Caco-2 (cell line): ENCODE results near the gene ABCC12. TPM values are rescaled to one million over a fixed set of nuclear protein-coding genes. Genes with fewer than 3 reads are reported as not detected.

Source experiments
- BruUV-seq: library from RNA; stranded (reverse); fragments of 400-500 nt; replicated peaks from 2 replicates; lab custom pipeline; 2021; lab: Mats Ljungman, UMichigan
- CTCF ChIA-PET: fragments of 300-600 bp; sonication (Branson Sonifier 250); formaldehyde crosslinking; loops from one replicate; lab custom pipeline; 2022; ENCODE audit warnings: antibody characterized with exemption; lab: Charles Lee
- POLR2A ChIA-PET: fragments of 300-600 bp; sonication (Branson Sonifier 250); formaldehyde crosslinking; loops from one replicate; lab custom pipeline; 2022; ENCODE audit warnings: antibody characterized with exemption; lab: Charles Lee
- DNase-seq, 2 experiments: peaks; one replicate each; pipeline versions ENCODE4 v3.0.0 to v3.0.0-alpha.2; 2020 to 2022
- H3K27me3 ChIP-seq: replicated peaks from 2 replicates; pipeline ENCODE4 v1.6.0; 2011; ENCODE audit warnings: low read length; ENCODE audit not compliant: control insufficient read depth, insufficient read depth
- H3K36me3 ChIP-seq: 2 replicates; pipeline ENCODE4 v1.5.1; 2011; ENCODE audit warnings: low read length; ENCODE audit not compliant: control insufficient read depth, insufficient read depth
- H3K4me1 ChIP-seq: fragments of 250-450 bp; sonication (Bioruptor Pico); 2 replicates; pipeline ENCODE4 v1.5.1; 2020; ENCODE audit warnings: mild to moderate bottlenecking
- H3K4me3 ChIP-seq: 2 replicates; pipeline ENCODE4 v1.5.1; 2011; ENCODE audit warnings: low read depth, mild to moderate bottlenecking, control low read depth, low read length
- H3K9me3 ChIP-seq: fragments of 250-450 bp; sonication (Bioruptor Pico); 2 replicates; pipeline ENCODE4 v1.5.1; 2020; ENCODE audit warnings: mild to moderate bottlenecking, moderate library complexity
- H3K27ac Mint-ChIP-seq: one replicate; pipeline ENCODE4 v1.8.0; 2022; ENCODE audit warnings: mixed read lengths; ENCODE audit not compliant: unreplicated experiment
- H3K27me3 Mint-ChIP-seq: one replicate; pipeline ENCODE4 v1.8.0; 2022; ENCODE audit warnings: mixed read lengths; ENCODE audit not compliant: insufficient read depth, unreplicated experiment
- H3K36me3 Mint-ChIP-seq: one replicate; pipeline ENCODE4 v1.8.0; 2022; ENCODE audit warnings: mild to moderate bottlenecking, mixed read lengths; ENCODE audit not compliant: insufficient read depth, unreplicated experiment
- H3K4me1 Mint-ChIP-seq: one replicate; pipeline ENCODE4 v1.8.0; 2022; ENCODE audit warnings: low read depth, mixed read lengths; ENCODE audit not compliant: unreplicated experiment
- H3K4me3 Mint-ChIP-seq: one replicate; pipeline ENCODE4 v1.8.0; 2022; ENCODE audit warnings: mild to moderate bottlenecking, moderate library complexity, mixed read lengths; ENCODE audit not compliant: unreplicated experiment
- H3K9me3 Mint-ChIP-seq: one replicate; pipeline ENCODE4 v1.8.0; 2022; ENCODE audit warnings: mixed read lengths; ENCODE audit not compliant: unreplicated experiment
- CTCF ChIP-seq, 2 experiments: fragments of 200-600 bp in 1 of 2; IDR thresholded peaks; 1 replicate in 1 of 2; 2 replicates in 1 of 2; pipeline versions ENCODE4 v1.5.1 to v1.8.0; 2011 to 2022; ENCODE audit warnings: antibody characterized with exemption in 1 of 2, control low read depth in 1 of 2, inconsistent platforms in 1 of 2, low read depth in 1 of 2, low read length in 1 of 2, mild to moderate bottlenecking in 1 of 2, moderate library complexity in 1 of 2; ENCODE audit not compliant: insufficient read depth in 1 of 2, severe bottlenecking in 1 of 2, unreplicated experiment in 1 of 2
- intact Hi-C: fragments of 100-400 bp; cut with micrococcal nuclease; formaldehyde crosslinking; loops from one replicate; pipeline ENCODE4 v1.10.0; 2022; ENCODE audit not compliant: unreplicated experiment
- total RNA-seq: library from RNA; stranded (reverse); gene quantifications from 2 replicates; pipeline ENCODE4 v1.2.3, GENCODE V29; 2022

ABCC12 gene
- total RNA-seq, 1 experiment from 2014 or later = not detected

DNA sequence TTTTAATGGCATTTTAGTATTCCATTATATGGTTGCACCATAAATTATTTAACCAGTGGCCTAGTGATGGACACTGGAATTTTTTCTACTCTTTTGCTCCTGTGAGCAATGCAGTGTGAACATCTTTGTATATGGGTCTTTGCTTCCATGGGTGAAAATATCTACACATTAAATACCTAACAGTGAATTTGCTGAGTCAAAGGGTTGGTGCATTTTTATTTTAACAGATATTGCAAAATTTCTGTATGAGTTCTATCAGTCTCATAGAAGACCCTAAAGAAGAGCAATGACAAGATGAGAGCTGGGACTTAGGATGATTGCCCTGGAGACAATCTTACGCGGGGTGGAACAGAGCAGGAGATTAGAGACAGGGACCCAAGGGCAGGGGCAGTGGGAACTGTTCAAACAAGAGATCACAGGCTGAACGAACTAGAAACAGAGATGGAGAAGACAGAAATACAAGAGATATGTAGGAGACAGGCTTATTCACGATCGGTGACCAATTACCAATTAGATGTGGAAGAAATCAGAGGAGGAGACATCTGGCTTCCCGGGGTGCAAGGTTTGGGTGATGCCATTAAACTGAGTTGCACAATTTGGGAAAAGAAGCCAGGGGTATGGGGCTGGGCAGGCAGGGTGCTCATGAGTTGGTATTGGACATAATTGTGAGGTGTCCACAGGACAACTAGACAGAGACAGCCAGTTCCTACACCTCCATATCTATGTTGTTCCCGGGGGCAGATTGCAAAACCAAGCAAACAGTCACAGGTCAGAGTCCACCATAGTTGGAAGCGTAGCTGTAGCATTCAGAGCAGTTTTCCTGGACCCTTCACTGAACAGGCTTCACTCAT is 48.4 kb upstream of the ABCC12 start:
- DNase-seq = peak; percentile 69 to 78
- CTCF ChIA-PET = interaction anchor here (1.5 kb wide), 1 partner anchor 39 kb away, joined by 8 read pairs; no protein-coding TSS in a partner anchor
- POLR2A ChIA-PET = no interaction called here
- H3K36me3 ChIP-seq = no peaks in the 10 kb centered on the region
- no peak for TF ChIP-seq CTCF (IDR thresholded peaks at IDR 0.05; ENCODE audit: insufficient read depth in 1 of 2, low read depth in 1 of 2, low read length in 1 of 2, severe bottlenecking in 1 of 2, unreplicated experiment in 1 of 2)
- Mint-ChIP-seq H3K4me3 (peak overlapping the region; percentile 53), H3K9me3 (no peaks in the 10 kb centered on the region), H3K27me3 (no peaks in the 10 kb centered on the region), H3K27ac (peak overlapping the region; percentile 71), H3K36me3 (peaks cover 4% of the 10 kb centered on the region), H3K4me1 (peaks cover 19% of the 10 kb centered on the region)
- intact Hi-C loops = loop anchor here (1.0 kb wide), 1 partner anchor 25 kb away; no protein-coding TSS in a partner anchor
- no peaks in the 10 kb centered on the region for H3K27me3 ChIP-seq
- BruUV-seq = no TSS peak
- no peaks in the 10 kb centered on the region for H3K9me3 ChIP-seq
- peaks cover 21% of the 10 kb centered on the region for H3K4me1 ChIP-seq
- no peak overlapping the region for H3K4me3 ChIP-seq

DNA sequence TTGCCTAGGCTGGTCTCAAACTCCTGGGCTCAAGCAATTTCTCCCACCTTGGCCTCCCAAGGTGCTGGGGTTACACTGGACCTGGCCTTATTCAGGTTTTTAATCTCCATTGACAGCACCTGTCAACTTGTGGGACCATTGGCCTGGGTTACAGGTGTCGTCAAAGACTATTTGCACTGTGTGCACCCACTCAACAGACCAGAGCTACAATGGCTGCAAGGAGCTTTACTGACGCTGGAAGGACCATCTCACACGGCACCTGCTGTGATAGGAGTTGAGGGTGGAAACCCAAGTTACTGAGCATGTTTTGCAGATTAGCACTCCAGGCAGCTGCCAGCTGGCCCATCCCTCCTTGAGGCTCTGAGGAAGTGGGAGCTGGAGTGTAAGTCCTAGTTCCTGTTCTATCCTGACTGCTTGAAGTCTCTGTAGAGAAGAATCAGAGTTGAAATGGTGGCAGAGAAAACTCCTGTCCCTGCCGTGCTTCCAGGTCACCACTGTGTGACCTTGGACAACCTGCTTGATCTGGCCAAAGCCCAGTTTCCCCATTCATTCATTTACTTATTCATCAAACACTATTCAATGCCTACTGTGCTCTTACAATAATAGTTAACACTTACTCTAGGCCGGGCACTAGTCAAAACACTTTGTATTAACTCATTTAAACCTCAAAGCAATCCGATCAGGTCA is 45.9 kb upstream of the ABCC12 start:
- no peaks in the 10 kb centered on the region for H3K27me3 Mint-ChIP-seq
- H3K36me3 Mint-ChIP-seq = no peaks in the 10 kb centered on the region
- no peak for DNase-seq
- H3K9me3 Mint-ChIP-seq = no peaks in the 10 kb centered on the region
- no TSS peak for BruUV-seq
- intact Hi-C loops = no loop called here
- Histone ChIP-seq H3K27me3 (no peaks in the 10 kb centered on the region), H3K9me3 (no peaks in the 10 kb centered on the region), H3K4me1 (peaks cover 21% of the 10 kb centered on the region), H3K4me3 (no peak overlapping the region), H3K36me3 (no peaks in the 10 kb centered on the region)
- H3K27ac Mint-ChIP-seq = no peak overlapping the region
- ChIA-PET CTCF (interaction anchor here (1.2 kb wide), 1 partner anchor 12 kb away, joined by 4 read pairs; no protein-coding TSS in a partner anchor), POLR2A (no interaction called here)
- TF ChIP-seq CTCF (IDR thresholded peaks at IDR 0.05; ENCODE audit: insufficient read depth in 1 of 2, low read depth in 1 of 2, low read length in 1 of 2, severe bottlenecking in 1 of 2, unreplicated experiment in 1 of 2) = no peak
- H3K4me1 Mint-ChIP-seq = peaks cover 13% of the 10 kb centered on the region
- no peak overlapping the region for H3K4me3 Mint-ChIP-seq

DNA sequence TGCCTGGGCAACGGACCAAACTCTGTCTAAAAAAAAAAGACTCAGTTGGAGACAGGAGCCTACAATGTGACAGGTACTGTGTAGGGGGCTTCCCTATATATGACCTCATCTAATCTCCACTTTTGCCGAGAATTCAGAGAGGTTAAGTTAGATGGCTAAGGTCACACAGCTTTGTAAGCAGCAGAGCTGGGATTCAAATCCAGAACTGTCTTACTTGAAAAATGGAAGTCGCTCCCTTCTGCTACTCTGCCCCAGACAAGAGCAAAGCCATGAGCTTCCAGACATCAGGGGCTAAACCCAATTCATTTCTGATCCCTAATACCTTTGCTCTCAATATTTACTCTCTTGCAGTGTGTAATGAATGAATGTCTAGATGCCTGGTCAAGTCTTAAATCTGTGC is 41.5 kb upstream of the ABCC12 start:
- H3K9me3 Mint-ChIP-seq = no peaks in the 10 kb centered on the region
- no peaks in the 10 kb centered on the region for H3K4me1 ChIP-seq
- no peak for TF ChIP-seq CTCF (IDR thresholded peaks at IDR 0.05; ENCODE audit: insufficient read depth in 1 of 2, low read depth in 1 of 2, low read length in 1 of 2, severe bottlenecking in 1 of 2, unreplicated experiment in 1 of 2)
- POLR2A ChIA-PET = no interaction called here
- CTCF ChIA-PET = interaction anchor here (0.7 kb wide), 1 partner anchor 1076 kb away, joined by 3 read pairs; no protein-coding TSS in a partner anchor
- H3K27ac Mint-ChIP-seq = no peak overlapping the region
- no peaks in the 10 kb centered on the region for H3K27me3 ChIP-seq
- H3K36me3 Mint-ChIP-seq = no peaks in the 10 kb centered on the region
- no peaks in the 10 kb centered on the region for H3K27me3 Mint-ChIP-seq
- intact Hi-C loops = no loop called here
- H3K4me3 Mint-ChIP-seq = no peak overlapping the region
- DNase-seq = no peak
- no peaks in the 10 kb centered on the region for H3K9me3 ChIP-seq
- no peaks in the 10 kb centered on the region for H3K4me1 Mint-ChIP-seq
- no peak overlapping the region for H3K4me3 ChIP-seq
- no TSS peak for BruUV-seq
- no peaks in the 10 kb centered on the region for H3K36me3 ChIP-seq
